GM12865 (cell line): ENCODE data around the gene WNK2.
A peak's percentile ranks its signal among the peaks of the same experiment; 100 is the strongest.

Experiments
- DNase-seq: peaks from one replicate; pipeline ENCODE4 v3.0.0; 2010; ENCODE audit warnings: low read depth
- H3K4me3 ChIP-seq: 2 replicates; pipeline ENCODE4 v1.5.1; 2011; ENCODE audit warnings: mild to moderate bottlenecking, low read depth, low read length, control low read depth
- CTCF ChIP-seq: IDR thresholded peaks from 2 replicates; pipeline ENCODE4 v1.5.1; 2011; ENCODE audit warnings: low read length, control low read depth, low read depth, inconsistent platforms; ENCODE audit not compliant: insufficient read depth; ENCODE audit errors: missing control alignments

WNK2 gene

DNA sequence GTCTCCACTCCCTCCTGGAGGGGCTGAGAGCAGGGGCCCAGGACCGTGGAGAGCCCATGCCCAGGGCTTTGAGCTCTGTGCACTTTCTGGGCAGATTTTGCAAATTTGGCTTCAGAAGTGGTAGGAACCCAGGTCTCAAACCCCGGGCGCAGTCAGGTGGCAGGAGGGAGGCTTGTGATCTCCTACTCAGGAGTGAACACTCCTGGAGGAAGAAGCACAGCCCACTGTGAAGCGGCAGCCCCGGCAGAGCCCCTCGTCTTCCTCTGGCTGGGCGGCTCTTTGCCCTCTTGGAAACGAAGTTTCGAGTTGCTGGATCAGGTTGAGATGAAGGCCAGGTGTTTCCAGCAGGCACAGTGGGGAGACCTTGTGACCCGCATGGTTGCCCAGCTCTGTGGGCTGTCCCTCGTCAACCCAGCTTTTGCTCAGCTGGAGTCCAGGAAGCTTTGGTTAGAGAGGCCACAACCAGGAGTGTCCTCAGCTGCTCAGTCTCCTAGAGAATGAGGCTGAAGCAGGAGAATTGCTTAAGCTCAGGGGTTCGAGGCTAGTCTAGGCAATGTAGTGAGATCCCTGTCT is 48.5 kb downstream of the WNK2 start:
- no peak for TF ChIP-seq CTCF
- no peak for DNase-seq
- no peak overlapping the region for H3K4me3 ChIP-seq

- DNase-seq = no peak
- H3K4me3 ChIP-seq = no peak overlapping the region
- no peak for TF ChIP-seq CTCF
These were observed 49.1 kb downstream of the WNK2 start for GRCh38 chr9:93233033-93233432.

DNA sequence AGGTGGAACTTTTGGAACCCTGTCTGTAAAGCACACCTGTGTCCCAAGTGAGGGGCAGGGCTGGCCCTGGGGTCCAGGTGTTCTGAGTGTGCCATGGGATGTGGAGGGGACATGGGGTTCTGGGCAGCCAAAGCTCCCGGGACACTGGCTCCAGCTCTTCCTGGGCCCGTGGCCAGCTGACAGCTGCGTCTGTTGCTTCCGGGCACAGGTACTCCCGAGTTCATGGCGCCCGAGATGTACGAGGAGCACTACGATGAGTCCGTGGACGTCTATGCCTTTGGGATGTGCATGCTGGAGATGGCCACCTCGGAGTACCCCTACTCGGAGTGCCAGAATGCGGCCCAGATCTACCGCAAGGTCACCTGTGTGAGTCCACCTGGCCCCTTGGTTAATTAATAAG is 50.7 kb downstream of the WNK2 start:
- no peak for TF ChIP-seq CTCF
- no peak for DNase-seq
- no peak overlapping the region for H3K4me3 ChIP-seq

- H3K4me3 ChIP-seq = no peak overlapping the region
- DNase-seq = no peak
- no peak for TF ChIP-seq CTCF
These were observed 51.5 kb downstream of the WNK2 start for GRCh38 chr9:93235300-93235960.

DNA sequence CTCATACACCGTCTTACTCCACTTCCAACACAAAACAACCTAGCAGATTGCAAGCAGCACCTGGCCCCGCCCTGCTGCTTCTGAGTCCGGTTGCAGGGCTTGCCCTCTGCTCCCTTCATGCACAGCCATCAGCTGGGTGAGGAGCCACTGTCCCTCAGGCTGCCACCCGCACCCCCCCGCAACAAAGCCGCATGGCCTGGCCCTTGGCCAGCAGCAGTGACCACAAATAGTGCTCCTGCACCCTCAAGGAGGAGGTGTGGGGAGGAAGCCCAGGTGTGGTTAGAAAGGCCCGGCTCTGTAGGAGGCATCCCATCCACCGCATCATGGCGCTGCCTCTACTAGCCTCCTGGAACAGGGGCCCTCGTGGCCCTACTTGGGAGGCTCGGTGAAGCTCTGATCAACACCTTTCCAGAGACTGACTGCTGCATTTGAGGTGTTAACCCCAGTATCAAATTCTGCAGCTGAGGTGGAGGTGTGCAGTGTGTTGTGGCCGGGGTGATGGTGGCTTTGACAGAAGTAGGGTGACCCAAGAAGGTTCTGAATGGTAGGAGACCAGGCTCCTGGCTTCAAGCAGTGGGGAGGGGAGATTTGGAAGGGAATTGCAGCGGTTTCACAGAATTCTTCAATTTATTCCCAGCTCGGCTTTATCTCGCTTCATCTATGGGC is 52.7 kb downstream of the WNK2 start:
- no peak overlapping the region for H3K4me3 ChIP-seq
- DNase-seq = no peak
- no peak for TF ChIP-seq CTCF

GRCh38 chr9:93237540-93237939 is 53.6 kb downstream of the WNK2 start:
- peak; percentile 23 for DNase-seq
- TF ChIP-seq CTCF = no peak
- no peak overlapping the region for H3K4me3 ChIP-seq
